Medulla oblongata (tissue), 1 donor: ENCODE data around the gene PLCE1.

Experiments used
- DNase-seq: peaks from one replicate; pipeline ENCODE4 v3.0.0-alpha.2; 2015; ENCODE audit errors: extremely low spot score

Gene PLCE1

DNA sequence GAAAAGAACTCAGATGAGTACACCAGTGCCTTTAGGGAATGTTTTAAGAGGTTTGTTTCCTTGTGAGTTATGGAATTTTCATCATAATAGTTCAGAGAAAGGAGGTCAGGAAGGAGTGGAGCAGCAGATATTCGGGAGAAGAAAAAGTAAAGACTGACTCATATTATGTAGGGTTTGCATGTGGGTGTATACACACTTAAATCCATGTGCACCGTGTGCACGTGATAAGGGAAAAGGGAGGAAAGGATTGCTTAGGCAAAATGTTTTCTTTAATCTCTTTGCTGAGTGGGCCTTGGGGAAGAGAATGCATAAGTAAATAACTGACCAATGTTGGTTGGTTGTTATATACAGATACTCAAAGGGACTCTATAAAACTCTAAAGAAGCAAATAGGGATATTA, 30.2 kb downstream of the PLCE1 start:
- no peak for DNase-seq

- no peak for DNase-seq
These were observed 30.7 kb downstream of the PLCE1 start for GRCh38 chr10:94024407-94024806.

- no peak for DNase-seq
These were observed 32.1 kb downstream of the PLCE1 start for GRCh38 chr10:94025806-94026205.

DNA sequence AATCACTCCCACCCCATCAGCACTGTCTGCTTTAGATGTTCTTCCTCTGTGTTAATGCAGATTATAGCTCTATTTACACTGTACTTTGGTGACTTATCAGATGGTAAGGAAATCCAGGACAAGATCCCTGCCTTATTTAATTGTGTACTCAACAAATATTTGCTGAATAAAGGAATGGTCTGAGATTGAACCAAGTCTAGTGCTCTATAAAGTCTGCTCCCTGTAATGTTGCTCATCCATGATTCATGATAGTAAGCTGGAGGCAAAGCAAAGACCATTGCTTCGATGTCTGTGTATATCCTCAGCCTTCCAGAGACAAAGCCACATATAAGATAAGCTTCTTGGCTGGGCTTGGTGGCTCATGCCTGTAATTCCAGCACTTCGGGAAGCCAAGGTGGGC, 33.5 kb downstream of the PLCE1 start:
- DNase-seq, result no peak

- DNase-seq, result no peak
These were observed 36.2 kb downstream of the PLCE1 start for GRCh38 chr10:94029955-94030354.

GRCh38 chr10:94035982-94036765, 42.4 kb downstream of the PLCE1 start:
- DNase-seq, result no peak

GRCh38 chr10:94036766-94037033, 43.0 kb downstream of the PLCE1 start:
- DNase-seq, result no peak

GRCh38 chr10:94037286-94037685, 43.6 kb downstream of the PLCE1 start:
- DNase-seq, result no peak

DNA sequence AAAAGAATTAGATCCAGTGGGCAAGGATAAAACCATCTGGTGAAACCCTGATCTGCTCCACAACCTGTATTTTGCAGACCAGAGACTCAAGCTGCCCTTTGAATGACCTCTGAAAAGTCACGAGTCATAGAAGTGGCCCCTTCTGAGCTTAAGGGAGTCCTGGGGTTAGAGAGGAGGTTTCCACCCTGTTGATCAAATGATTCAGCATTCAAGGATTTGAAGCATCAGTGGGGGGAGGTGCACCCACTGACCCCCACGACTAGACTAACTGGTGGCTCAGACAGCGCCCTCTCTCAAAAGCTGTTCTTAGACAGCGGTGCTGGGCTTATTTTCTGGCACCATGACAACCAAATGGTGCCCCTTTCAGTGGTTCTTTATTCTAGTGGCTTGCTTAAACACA, 44.3 kb downstream of the PLCE1 start:
- no peak for DNase-seq

- DNase-seq, result no peak
These were observed 47.5 kb downstream of the PLCE1 start for GRCh38 chr10:94041206-94041605.

DNA sequence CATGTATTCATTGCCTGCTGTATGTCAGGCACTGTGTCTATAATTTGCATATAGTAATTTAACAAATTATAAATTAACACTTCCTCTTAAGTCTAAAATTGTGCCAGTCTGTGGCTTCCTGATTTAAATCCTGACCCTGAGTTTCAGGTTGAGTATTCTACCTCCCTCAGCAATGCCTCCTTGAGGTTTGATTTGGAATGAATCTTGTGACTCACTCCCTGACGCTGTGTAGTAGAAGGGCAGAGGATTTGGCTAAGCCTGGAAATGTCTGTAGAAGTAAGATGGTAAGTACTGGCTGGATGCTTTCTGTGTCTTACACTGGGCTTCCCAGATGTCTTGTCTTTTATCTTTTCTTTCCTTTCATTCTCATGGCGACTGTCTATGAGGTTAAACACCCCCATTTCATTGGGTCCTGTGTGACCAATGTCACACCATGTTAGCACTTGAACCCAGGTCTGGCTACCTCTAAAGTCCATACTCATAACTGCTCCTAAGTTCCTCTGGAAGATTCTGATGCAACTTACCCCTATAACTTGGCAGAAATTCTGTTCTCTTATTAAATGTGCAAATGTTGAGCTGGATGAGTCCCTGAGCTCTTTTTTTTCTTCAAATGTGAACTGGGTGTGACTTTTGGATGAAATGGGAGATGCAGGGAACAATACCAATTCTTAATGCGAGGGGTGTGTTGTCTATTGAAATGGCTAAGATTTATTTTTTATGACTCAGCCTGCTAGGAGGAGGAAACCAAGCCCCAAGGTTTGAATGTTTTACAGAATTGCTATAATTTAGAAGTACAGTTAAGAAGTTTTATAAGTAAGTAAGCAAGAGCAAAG, 48.5 kb downstream of the PLCE1 start:
- DNase-seq, result no peak

DNA sequence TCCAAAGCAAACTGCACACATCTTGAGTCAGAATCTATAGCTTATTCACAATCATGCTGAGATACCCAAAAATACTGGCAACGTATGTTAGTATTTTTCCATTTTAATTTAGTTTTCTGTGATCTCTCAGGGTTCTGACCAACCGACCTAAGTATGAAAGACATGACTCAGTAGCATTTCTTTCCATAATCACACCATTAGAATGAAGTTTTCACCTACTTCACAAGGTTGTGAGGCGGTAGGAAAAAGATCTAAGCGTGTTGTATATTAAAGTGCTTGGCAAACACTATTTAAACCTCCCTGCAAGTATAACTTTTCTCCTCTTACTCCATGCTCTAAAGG, 49.1 kb downstream of the PLCE1 start:
- DNase-seq, result no peak
